OCI-LY7 (cell line): ENCODE measurements around the gene BMPER.

Experiments
- EZH2phosphoT487 ChIP-seq: fragments of 200-600 bp; sonication (generic); IDR thresholded peaks from 2 replicates; pipeline ENCODE4 v1.6.1; 2018; ENCODE audit warnings: low read depth, borderline replicate concordance, mild to moderate bottlenecking, mixed run types, antibody characterized with exemption, low read length, moderate library complexity, mixed read lengths
- TF ChIP-seq, protein P1 (sequence below): fragments of 200-600 bp; sonication (generic); conservative IDR thresholded peaks from 2 replicates; pipeline ENCODE4 v1.5.1; 2014; ENCODE audit warnings: mild to moderate bottlenecking, antibody characterized with exemption, low read length, moderate library complexity, mixed read lengths

DNA sequence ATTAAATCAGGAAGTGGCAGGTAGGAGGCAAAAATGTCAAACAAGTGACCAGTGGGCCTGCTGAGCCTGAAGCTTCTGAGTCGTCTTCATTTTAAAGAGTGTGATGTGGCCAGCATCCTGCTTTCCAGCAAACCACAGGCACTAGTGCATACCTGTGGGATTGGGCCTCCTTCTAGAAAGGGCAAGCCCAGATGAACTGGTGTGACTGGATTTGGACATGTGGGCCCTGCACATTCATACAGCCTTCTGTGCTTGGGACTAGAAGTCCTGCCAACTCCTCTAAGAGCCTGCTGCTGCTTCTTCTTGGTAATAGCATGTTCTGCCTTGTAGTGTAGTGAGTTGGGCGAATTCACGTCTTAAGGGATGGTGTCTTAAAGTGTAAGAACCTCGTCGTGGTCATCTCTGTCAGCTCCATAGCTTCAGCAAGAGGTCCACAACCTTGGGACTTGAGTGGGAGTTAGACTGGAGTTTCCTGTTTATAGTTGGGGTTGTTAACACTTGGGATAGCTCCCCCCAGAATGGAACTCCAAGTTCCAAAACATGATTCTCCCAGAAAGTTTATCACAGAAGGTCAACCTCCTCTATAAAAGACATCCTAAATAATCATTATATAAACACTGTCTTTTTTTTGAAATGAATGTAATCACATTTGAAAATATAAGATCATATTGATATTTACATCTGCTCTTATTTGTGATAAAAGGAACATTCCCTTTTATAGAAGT lies 11.2 kb downstream of the BMPER start:
- TF ChIP-seq, protein P1, sequence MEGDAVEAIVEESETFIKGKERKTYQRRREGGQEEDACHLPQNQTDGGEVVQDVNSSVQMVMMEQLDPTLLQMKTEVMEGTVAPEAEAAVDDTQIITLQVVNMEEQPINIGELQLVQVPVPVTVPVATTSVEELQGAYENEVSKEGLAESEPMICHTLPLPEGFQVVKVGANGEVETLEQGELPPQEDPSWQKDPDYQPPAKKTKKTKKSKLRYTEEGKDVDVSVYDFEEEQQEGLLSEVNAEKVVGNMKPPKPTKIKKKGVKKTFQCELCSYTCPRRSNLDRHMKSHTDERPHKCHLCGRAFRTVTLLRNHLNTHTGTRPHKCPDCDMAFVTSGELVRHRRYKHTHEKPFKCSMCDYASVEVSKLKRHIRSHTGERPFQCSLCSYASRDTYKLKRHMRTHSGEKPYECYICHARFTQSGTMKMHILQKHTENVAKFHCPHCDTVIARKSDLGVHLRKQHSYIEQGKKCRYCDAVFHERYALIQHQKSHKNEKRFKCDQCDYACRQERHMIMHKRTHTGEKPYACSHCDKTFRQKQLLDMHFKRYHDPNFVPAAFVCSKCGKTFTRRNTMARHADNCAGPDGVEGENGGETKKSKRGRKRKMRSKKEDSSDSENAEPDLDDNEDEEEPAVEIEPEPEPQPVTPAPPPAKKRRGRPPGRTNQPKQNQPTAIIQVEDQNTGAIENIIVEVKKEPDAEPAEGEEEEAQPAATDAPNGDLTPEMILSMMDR: no peak
- TF ChIP-seq EZH2phosphoT487: no peak
